ENCODE data around the gene XRN2. TPM values are rescaled to one million over a fixed set of nuclear protein-coding genes. Genes with fewer than 3 reads are reported as not detected.

Gene XRN2
- total and polyA plus RNA-seq, 2 donors from 2014 or later, result 22.6 to 60.9 TPM

DNA sequence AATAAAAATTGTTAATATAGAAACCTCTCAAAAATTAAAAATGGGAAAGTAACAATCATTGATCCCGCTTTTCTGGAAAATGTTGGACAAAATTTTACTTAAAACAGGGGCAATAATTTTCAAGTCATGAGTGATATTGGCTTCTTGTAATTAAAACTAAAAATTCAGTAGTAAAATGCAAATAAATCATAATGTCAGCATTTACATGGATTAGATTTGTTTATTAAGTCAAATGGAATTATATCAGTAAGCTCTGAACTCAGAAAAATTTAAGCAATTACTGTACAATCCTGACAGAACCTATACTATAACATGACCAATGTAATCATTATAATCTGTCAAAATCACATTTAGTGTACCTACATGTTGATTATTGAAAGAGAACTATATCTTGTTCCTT, 134.1 kb downstream of the XRN2 start:
- FAIRE-seq, result no peak
- H3K9ac ChIP-seq (ENCODE audit: low read length in 3 of 3), result no peak overlapping the region
- H3K27me3 ChIP-seq (ENCODE audit: control insufficient read depth, insufficient read depth, low read length), result no peaks in the 10 kb centered on the region
- no peak for DNase-seq
- no peaks in the 10 kb centered on the region for H3K9me3 ChIP-seq (ENCODE audit: control insufficient read depth in 2 of 3, insufficient read depth in 1 of 3, low read length in 3 of 3)
- TF ChIP-seq, protein P1, sequence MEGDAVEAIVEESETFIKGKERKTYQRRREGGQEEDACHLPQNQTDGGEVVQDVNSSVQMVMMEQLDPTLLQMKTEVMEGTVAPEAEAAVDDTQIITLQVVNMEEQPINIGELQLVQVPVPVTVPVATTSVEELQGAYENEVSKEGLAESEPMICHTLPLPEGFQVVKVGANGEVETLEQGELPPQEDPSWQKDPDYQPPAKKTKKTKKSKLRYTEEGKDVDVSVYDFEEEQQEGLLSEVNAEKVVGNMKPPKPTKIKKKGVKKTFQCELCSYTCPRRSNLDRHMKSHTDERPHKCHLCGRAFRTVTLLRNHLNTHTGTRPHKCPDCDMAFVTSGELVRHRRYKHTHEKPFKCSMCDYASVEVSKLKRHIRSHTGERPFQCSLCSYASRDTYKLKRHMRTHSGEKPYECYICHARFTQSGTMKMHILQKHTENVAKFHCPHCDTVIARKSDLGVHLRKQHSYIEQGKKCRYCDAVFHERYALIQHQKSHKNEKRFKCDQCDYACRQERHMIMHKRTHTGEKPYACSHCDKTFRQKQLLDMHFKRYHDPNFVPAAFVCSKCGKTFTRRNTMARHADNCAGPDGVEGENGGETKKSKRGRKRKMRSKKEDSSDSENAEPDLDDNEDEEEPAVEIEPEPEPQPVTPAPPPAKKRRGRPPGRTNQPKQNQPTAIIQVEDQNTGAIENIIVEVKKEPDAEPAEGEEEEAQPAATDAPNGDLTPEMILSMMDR (IDR thresholded peaks at IDR 0.05; ENCODE audit: borderline replicate concordance, extremely low read depth, insufficient read depth), result no peak
- no peaks in the 10 kb centered on the region for H3K4me1 ChIP-seq (ENCODE audit: control insufficient read depth in 2 of 3, insufficient read depth in 2 of 3, low read depth in 1 of 3, low read length in 3 of 3)
- no peaks in the 10 kb centered on the region for H3K36me3 ChIP-seq (ENCODE audit: control insufficient read depth in 2 of 3, insufficient read depth in 3 of 3, low read length in 3 of 3)
- intact Hi-C loops (cut with DNase I), result no loop called here
- H3K4me3 ChIP-seq (ENCODE audit: low read length in 3 of 3), result no peak overlapping the region
- H3K27ac ChIP-seq (ENCODE audit: low read depth in 2 of 2, low read length in 2 of 2), result no peak overlapping the region

DNA sequence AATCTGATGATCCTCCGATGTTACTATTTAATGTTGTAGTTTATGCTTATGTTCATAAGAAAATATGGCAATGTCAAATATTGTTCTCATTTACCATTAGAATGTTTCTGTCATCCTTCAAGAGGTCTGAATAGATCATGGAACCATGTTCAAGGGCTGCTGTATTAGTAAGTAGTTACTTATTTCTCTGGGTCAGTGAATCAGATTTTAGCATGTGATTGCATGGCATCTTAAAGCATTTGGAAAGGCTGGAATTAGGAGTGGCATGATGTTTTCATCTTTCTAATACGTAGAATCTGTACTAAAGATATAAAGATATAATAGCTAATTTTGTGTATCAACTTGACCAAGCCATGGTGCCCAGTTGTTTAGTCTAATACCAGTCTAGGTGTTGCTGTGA, 134.7 kb downstream of the XRN2 start:
- H3K9ac ChIP-seq (ENCODE audit: low read length in 3 of 3), result no peak overlapping the region
- H3K27ac ChIP-seq (ENCODE audit: low read depth in 2 of 2, low read length in 2 of 2), result no peak overlapping the region
- H3K4me1 ChIP-seq (ENCODE audit: control insufficient read depth in 2 of 3, insufficient read depth in 2 of 3, low read depth in 1 of 3, low read length in 3 of 3), result no peaks in the 10 kb centered on the region
- TF ChIP-seq, protein P1 (IDR thresholded peaks at IDR 0.05; ENCODE audit: borderline replicate concordance, extremely low read depth, insufficient read depth), result no peak
- intact Hi-C loops (cut with DNase I), result no loop called here
- H3K9me3 ChIP-seq (ENCODE audit: control insufficient read depth in 2 of 3, insufficient read depth in 1 of 3, low read length in 3 of 3), result no peaks in the 10 kb centered on the region
- no peak for FAIRE-seq
- DNase-seq, result no peak
- no peaks in the 10 kb centered on the region for H3K27me3 ChIP-seq (ENCODE audit: control insufficient read depth, insufficient read depth, low read length)
- no peak overlapping the region for H3K4me3 ChIP-seq (ENCODE audit: low read length in 3 of 3)
- no peaks in the 10 kb centered on the region for H3K36me3 ChIP-seq (ENCODE audit: control insufficient read depth in 2 of 3, insufficient read depth in 3 of 3, low read length in 3 of 3)

Other genes starting within 250 kb of the XRN2 start
- not detected for gene LINC00237, start 197.0 kb upstream of the XRN2 start, total RNA-seq
- not detected for gene LINC00237, start 197.0 kb upstream of the XRN2 start, polyA plus RNA-seq (ENCODE audit: insufficient read depth, low read depth, low replicate concordance)
- gene KIZ, start 177.2 kb upstream of the XRN2 start, total RNA-seq, result 21.8 TPM
- gene KIZ, start 177.2 kb upstream of the XRN2 start, polyA plus RNA-seq (ENCODE audit: insufficient read depth, low read depth, low replicate concordance), result 17.3 TPM
- gene NKX2-4, start 94.2 kb downstream of the XRN2 start, total RNA-seq, result not detected
- not detected for gene NKX2-4, start 94.2 kb downstream of the XRN2 start, polyA plus RNA-seq (ENCODE audit: insufficient read depth, low read depth, low replicate concordance)
- gene NKX2-2, start 210.7 kb downstream of the XRN2 start, total RNA-seq, result not detected
- gene NKX2-2, start 210.7 kb downstream of the XRN2 start, polyA plus RNA-seq (ENCODE audit: insufficient read depth, low read depth, low replicate concordance), result not detected